Hepatocyte (in vitro differentiated cells): ENCODE results near the gene GRID2IP.

ENCODE experiments used
- CTCF ChIP-seq: fragments of 200-600 bp; sonication (generic); IDR thresholded peaks from 2 replicates; pipeline ENCODE4 v1.5.1; 2016; ENCODE audit warnings: antibody characterized with exemption, mild to moderate bottlenecking; ENCODE audit not compliant: poor library complexity
- EZH2 ChIP-seq: fragments of 200-600 bp; sonication (generic); IDR thresholded peaks from 2 replicates; pipeline ENCODE4 v1.6.1; 2016; ENCODE audit warnings: antibody characterized with exemption, mild to moderate bottlenecking, borderline replicate concordance
- EZH2phosphoT487 ChIP-seq: fragments of 200-600 bp; sonication (generic); IDR thresholded peaks from one replicate; pipeline ENCODE4 v1.6.1; 2018; ENCODE audit warnings: antibody characterized with exemption, mild to moderate bottlenecking, low read depth, moderate library complexity; ENCODE audit not compliant: unreplicated experiment, severe bottlenecking

GRCh38 chr7:6532516-6532915 lies 18.7 kb downstream of the GRID2IP start:
- TF ChIP-seq CTCF = no peak
- TF ChIP-seq EZH2 = no peak
- TF ChIP-seq EZH2phosphoT487 = no peak
